LNCaP clone FGC (cell line): Measurements from ENCODE around the gene CD24.
A peak's percentile ranks its signal among the peaks of the same experiment; 100 is the strongest.
"Not testable (repeated sequence)": the region's sequence is repeated elsewhere in the genome, so short reads cannot be mapped to it uniquely, and the experiment has no call there.

Experiments
- DNase-seq: peaks from one replicate; pipeline ENCODE4 v3.0.0-alpha.2; 2011; ENCODE audit warnings: low read depth
- H3K4me3 ChIP-seq: 2 replicates; pipeline ENCODE4 v1.5.1; 2011; ENCODE audit warnings: mild to moderate bottlenecking, low read depth, low read length, control low read depth
- TF ChIP-seq, protein P1 (sequence below): IDR thresholded peaks from 2 replicates; pipeline ENCODE4 v1.5.1; 2012; ENCODE audit warnings: mild to moderate bottlenecking; ENCODE audit not compliant: control insufficient read depth, insufficient read depth; ENCODE audit errors: extremely low read depth

Gene CD24

GRCh38 chr6:106974336-106974998 lies at the start of gene CD24:
TSS of gene CD24 (minus strand) at chr6:106974729. CDS start at chr6:106974646, 83 bp downstream.
- TF ChIP-seq, protein P1, sequence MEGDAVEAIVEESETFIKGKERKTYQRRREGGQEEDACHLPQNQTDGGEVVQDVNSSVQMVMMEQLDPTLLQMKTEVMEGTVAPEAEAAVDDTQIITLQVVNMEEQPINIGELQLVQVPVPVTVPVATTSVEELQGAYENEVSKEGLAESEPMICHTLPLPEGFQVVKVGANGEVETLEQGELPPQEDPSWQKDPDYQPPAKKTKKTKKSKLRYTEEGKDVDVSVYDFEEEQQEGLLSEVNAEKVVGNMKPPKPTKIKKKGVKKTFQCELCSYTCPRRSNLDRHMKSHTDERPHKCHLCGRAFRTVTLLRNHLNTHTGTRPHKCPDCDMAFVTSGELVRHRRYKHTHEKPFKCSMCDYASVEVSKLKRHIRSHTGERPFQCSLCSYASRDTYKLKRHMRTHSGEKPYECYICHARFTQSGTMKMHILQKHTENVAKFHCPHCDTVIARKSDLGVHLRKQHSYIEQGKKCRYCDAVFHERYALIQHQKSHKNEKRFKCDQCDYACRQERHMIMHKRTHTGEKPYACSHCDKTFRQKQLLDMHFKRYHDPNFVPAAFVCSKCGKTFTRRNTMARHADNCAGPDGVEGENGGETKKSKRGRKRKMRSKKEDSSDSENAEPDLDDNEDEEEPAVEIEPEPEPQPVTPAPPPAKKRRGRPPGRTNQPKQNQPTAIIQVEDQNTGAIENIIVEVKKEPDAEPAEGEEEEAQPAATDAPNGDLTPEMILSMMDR, result no peak
- peak within 1 kb of the TSS; percentile 61 for H3K4me3 ChIP-seq
- DNase-seq, result no peak

GRCh38 chr6:107021446-107022185 lies 47.1 kb upstream of the CD24 start:
- TF ChIP-seq, protein P1, result no peak
- H3K4me3 ChIP-seq, result no peak overlapping the region
- no peak for DNase-seq

GRCh38 chr6:107020239-107020638 lies 45.7 kb upstream of the CD24 start:
- no peak overlapping the region for H3K4me3 ChIP-seq
- DNase-seq, result no peak
- TF ChIP-seq, protein P1, result no peak

DNA sequence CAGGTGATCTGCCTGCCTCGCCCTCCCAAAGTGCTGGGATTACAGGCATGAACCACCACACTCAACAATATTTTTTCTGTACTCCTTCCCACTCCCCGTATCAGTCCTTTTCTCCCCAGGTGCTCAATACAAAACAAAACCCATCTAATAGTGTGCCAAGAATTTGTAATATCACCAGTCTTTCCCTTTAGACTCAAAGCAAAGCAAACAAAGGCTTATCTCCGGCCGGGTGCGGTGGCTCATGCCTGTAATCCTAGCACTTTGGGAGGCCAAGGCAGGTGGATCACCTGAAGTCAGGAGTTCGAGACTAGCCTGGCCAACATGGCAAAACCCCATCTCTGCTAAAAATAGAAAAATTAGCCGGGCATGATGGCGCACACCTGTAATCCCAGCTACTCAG lies 45.1 kb upstream of the CD24 start:
- not testable (repeated sequence) for H3K4me3 ChIP-seq, DNase-seq

- TF ChIP-seq, protein P1, result no peak
- no peak for DNase-seq
- no peak overlapping the region for H3K4me3 ChIP-seq
Measured at GRCh38 chr6:107019047-107019446, 44.5 kb upstream of the CD24 start.

DNA sequence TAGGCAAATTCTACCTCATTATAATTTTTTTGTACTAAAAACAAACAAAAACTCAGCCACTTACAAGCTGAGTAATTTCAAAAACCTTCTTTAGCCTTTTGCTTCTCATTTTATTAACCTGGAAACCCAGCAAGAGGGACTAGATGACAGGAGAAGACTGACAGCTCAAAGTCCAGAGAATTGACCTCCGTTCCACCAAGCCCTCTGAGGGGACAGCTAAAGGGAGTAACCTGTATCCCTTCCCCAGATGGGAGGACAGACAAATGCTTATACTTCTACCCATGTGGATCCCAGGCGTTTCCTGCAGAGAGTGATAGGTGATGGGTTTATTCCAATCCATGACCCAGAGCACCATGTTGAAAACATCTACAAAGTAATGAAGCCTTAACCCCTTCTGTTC lies 35.0 kb upstream of the CD24 start:
- TF ChIP-seq, protein P1, result no peak
- DNase-seq, result no peak
- no peak overlapping the region for H3K4me3 ChIP-seq

DNA sequence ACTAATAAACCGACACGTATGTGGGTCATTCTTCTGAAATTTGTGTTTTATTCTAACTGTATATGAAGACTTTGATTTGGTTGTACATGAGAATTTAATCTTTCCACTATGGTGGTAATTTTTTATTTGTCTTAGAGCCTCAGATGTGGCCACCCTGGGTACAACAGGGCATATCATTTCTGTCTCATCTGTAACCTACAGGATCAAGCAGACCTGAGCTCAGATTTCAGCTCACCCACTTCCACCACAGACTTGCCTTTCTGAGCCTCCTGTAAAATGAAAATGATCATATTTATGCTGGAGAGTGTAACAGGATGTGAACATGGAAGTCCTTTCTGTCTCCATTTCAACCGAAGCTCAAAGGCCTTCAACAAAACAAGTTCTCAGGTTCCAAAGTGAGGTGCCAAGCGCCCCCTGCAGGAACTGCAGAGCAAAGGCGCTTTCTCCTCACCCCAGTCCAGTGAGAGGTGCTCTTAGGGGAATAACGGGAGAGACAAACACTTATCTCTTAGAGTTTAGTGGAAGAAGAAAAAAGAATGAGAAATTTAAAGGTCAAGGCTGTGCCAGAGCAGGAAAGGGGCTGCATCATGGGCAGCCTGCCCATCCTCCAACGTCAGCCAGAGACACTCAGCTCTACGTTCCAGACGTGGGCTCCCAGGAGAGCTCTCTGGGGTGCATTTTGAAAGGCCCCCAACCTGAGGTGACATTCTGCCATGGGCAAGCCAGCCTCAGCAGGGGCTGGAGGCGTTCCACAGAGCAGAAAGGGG lies 23.0 kb upstream of the CD24 start:
- DNase-seq, result peak; percentile 18
- TF ChIP-seq, protein P1, result peak; percentile 75
- no peak overlapping the region for H3K4me3 ChIP-seq
